Kidney tubule cell (primary cell): Measurements from ENCODE around the gene CAPN9.

ENCODE experiments used
- DNase-seq: peaks from one replicate; pipeline ENCODE4 v3.0.0-alpha.2; 2018; ENCODE audit warnings: low spot score

Gene CAPN9

GRCh38 chr1:230826166-230826875 lies 79.1 kb downstream of the CAPN9 start:
- no peak for DNase-seq

DNA sequence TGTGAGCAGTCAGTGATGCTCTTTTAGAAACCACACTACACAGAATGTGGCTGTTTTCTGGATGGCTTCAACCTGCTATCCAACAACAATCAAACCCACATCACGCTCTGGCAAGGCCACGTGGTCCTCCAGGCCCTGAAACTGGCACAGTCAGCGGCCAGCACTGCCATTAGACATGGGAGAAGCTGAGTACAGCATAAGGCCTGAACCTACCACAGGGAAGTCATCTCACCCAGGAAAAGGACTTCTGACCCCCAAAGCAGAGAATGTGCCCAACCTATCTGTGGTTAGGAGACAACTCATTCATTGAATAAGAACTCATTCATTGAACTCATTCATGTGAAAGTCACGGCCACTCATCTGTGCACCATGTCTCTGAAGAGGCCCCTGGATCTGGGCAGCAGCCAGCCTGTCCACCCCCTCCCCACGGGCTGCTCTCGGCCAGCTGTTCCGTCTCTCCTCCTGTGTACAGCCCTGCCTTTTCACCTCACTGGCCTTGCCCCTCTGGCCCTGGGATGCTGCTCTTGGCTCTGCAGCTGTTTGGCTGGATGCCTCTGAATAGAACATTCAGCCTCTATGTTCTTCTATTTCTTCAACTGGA lies 80.0 kb downstream of the CAPN9 start:
- DNase-seq: peak; percentile 87

- no peak for DNase-seq
These were observed 80.6 kb downstream of the CAPN9 start for GRCh38 chr1:230827801-230828200.

GRCh38 chr1:230828421-230828820 lies 81.2 kb downstream of the CAPN9 start:
- no peak for DNase-seq

GRCh38 chr1:230831771-230832170 lies 84.6 kb downstream of the CAPN9 start:
- DNase-seq: no peak

- DNase-seq: no peak
These were observed 85.3 kb downstream of the CAPN9 start for GRCh38 chr1:230832476-230832875.

- DNase-seq: no peak
These were observed 86.3 kb downstream of the CAPN9 start for GRCh38 chr1:230833511-230833910.

DNA sequence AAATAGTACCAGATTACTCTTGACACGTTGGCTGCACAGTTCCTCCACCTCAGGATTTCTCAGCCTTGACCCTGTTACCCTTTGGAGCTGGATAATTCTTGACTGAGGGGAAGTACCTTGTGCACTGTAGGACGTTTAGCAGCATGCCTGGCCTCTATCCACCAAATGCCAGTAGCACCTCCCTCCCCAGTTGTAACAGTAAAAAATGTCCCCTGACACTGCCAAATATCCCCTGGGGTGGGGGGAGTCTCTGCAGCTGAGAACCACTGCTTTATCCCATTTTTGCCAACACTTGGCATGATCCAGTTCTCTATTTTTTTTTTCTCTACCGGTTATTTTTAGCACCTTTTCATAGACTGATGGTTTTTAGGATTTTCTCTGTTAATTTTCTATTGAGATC lies 87.1 kb downstream of the CAPN9 start:
- no peak for DNase-seq

GRCh38 chr1:230836347-230836746 lies 89.2 kb downstream of the CAPN9 start:
- DNase-seq: no peak

DNA sequence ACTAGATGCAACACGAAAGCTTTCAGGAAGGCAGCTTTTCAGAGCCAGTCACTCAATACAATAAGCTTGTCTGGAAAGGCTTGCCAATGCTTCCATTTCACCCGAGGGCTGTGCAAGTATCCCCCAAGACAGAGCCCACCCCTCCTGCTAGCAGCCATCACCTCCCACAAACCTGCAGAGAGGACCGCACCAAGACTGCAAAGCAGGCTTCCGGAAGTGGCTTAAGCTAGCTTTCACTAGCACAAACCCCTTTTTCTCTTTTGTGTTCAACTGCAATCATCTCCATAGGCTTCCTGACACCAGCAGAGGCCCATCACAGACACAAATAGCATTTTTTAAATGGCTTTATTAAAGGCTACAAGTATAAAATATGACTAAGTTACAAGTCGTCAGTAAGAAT lies 89.6 kb downstream of the CAPN9 start:
- DNase-seq: no peak

DNA sequence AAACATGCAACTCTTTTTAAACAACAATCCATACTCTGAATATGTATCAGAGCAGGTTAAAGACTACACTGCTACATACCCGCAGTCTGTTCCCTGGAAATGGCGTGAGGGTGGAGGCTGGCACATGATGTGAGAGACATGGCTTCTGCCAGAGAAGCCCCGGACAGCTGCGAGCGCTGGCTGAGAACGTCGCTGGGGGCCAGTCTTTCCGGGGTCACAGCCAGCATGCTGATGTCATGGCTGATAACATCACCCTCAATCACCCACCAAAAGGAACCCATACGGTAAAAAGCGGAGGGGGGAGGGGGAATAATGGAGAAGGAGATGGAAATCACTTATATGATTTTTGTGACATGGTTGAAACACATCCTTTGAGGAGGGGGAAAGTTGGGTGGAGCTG lies 92.0 kb downstream of the CAPN9 start:
- no peak for DNase-seq

DNA sequence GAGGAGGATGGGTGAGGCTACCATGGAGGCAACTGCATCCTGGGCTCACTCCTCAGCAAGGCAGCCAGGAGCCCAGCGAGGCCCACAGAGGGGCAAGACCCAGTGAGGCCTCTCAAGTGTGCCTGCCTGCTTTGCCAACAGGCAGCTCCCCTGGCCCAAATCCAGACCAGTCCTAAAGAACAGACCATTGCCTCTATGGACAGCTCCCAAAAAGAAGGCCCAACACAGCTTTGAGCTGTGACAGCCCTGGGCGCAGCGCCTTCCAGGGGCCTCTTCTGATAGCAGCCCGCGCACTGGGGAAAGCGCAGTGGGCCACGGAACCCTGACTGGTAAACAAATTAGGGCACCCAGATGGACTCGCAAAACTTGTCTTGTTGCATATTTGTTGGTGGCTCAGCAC lies 95.6 kb downstream of the CAPN9 start:
- DNase-seq: no peak

GRCh38 chr1:230843503-230844309 lies 96.5 kb downstream of the CAPN9 start:
- DNase-seq: no peak

GRCh38 chr1:230844561-230844960 lies 97.4 kb downstream of the CAPN9 start:
- DNase-seq: no peak

DNA sequence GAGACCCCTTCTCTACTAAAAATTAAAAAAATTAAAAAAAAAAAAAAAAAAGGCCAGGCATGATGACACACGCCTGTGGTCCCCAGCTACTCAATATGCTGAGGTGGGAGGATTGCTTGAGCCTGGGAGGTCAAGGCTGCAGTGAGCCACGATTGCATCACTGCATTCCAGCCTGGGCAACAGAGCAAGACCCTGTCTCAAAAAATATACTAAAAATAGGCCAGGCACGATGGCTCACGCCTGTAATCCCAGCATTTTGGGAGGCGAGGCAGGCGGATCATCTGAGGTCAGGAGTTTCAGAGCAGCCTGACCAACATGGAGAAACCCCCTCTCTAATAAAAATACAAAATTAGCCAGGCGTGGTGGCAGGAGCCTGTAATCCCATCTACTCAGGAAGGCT lies 98.0 kb downstream of the CAPN9 start:
- DNase-seq: peak; percentile 78

DNA sequence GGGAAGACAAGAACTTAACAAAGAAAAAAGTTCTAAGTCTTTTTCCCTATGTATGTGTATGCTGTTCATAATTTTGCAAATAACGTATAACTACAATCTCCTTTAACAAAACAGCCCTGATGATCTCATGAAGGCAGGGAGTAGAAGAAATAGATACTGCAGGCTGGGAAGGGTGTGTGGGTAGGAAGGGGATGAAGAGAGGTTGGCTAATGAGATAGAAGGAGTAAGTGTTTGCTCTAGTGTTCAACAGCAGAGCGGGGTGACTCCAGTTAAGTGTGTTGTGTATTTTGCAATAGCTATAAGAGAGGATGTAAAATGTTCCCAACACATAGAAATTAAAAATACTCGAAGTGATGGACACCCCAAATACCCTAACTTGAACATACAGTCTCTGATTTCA lies 101.0 kb downstream of the CAPN9 start:
- no peak for DNase-seq

DNA sequence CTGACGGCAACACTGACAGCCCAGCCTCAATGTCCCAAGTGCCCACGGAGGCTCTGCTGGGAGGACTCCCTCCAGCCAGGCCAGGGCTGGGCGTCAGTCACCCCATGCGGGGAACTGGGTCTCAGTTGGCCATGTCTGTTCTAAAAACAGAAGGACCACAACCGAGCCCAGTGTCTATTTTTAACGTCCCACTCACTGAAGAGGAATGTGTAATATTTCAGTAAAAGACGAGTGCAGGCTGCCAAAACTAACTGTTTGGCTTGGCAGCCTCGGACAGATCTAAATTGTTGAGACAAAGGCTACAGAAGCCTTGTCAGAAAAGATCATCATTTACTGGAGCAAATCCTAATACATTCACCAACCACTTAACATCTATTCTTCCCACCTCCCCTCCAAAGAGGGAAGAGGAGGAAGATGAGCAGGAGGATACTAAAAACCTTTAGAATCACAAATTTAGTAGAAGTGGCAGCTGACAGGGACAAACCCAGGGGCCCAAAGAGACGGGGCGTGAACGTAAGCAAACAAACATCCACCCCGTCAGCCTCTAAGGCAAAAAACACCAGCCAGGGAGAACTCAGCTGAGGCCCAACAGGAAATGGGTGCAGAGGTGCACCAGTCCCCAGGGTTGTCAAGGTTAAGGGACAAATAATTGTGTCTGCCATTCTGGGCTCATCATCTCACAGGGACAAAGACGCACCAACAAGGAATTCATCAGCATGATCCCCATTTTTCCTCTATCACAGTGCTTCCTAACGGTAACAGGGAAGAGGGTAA lies 102.5 kb downstream of the CAPN9 start:
- DNase-seq: peak; percentile 82

DNA sequence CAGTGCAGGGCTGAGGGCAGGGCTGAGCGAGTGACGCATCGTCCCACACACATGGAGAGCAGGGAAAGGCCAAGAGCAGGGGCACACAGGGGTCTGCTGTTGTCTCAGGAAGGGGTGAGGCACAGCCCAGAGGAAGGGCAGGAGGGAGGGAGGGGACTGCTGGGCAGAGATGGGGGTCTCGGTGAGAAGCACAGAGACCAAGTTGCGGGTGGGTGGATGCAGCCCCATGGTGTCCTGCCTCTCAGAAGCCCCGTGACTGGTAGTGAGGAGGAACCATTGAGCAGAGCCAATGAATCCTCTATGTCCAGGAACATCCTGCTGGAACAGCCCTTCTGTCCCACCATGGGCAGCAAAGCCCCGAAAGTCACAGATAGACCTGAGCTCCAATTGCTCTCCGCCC lies 103.4 kb downstream of the CAPN9 start:
- DNase-seq: no peak

DNA sequence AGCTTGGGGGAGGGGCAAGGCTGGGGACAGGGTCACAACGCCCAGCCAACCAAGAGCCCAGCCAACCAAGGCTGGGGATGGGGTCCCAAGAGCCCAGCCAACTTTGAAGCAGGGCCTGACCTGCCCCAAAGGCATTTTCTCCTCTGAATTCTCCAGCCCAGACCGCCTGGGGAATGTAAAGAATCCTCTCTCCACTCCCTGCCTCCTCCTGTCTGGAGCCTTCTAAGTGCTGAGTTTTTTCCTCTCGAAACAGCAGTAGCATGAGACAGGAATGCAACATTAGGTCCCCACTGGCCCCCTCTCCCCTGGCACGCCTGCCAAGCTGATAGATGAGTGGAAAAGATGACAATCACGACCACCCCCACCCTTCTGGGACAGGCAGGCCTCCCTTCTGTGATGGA lies 104.1 kb downstream of the CAPN9 start:
- DNase-seq: peak; percentile 30
